GM23338 (cell line): ENCODE results near the gene GRM4. TPM values are rescaled to one million over a fixed set of nuclear protein-coding genes. Genes with fewer than 3 reads are reported as not detected.
A peak's percentile ranks its signal among the peaks of the same experiment; 100 is the strongest.

Source experiments
- ATAC-seq: fragments of 200-7000 bp; cut with Tn5 transposase; 3 replicates; pipeline ENCODE4 v1.9.1; 2020
- DNase-seq: peaks from one replicate; pipeline ENCODE4 v3.0.0-alpha.2; 2015; ENCODE audit warnings: low spot score
- H2AFZ ChIP-seq: fragments of 200-600 bp; sonication (generic); 2 replicates; pipeline ENCODE4 v1.8.0; 2016; ENCODE audit warnings: antibody characterized with exemption, mild to moderate bottlenecking, moderate library complexity
- H3F3A ChIP-seq: fragments of 200-600 bp; sonication (generic); replicated peaks from 2 replicates; pipeline ENCODE4 v1.8.0; 2017; ENCODE audit warnings: antibody characterized with exemption, mixed run types, low read depth
- H3K27ac ChIP-seq: fragments of 200-600 bp; sonication (generic); 2 replicates; pipeline ENCODE4 v1.6.1; 2016; ENCODE audit warnings: low read depth
- H3K27me3 ChIP-seq: fragments of 200-600 bp; sonication (generic); 2 replicates; pipeline ENCODE4 v1.8.0; 2016; ENCODE audit warnings: mild to moderate bottlenecking, mixed run types, moderate library complexity; ENCODE audit not compliant: insufficient read depth
- H3K36me3 ChIP-seq: fragments of 200-600 bp; sonication (generic); 2 replicates; pipeline ENCODE4 v1.8.0; 2016; ENCODE audit warnings: mild to moderate bottlenecking; ENCODE audit not compliant: insufficient read depth
- H3K4me1 ChIP-seq: fragments of 200-600 bp; sonication (generic); 2 replicates; pipeline ENCODE4 v1.8.0; 2016; ENCODE audit warnings: mild to moderate bottlenecking, moderate library complexity; ENCODE audit not compliant: insufficient read depth
- H3K4me2 ChIP-seq: fragments of 200-600 bp; sonication (generic); 2 replicates; pipeline ENCODE4 v1.7.1; 2017; ENCODE audit warnings: mixed run types
- H3K4me3 ChIP-seq: fragments of 200-600 bp; sonication (generic); 2 replicates; pipeline ENCODE4 v1.6.1; 2016; ENCODE audit warnings: mixed run types
- H3K79me2 ChIP-seq: fragments of 200-600 bp; sonication (generic); replicated peaks from 2 replicates; pipeline ENCODE4 v1.8.0; 2017; ENCODE audit warnings: mild to moderate bottlenecking; ENCODE audit not compliant: insufficient read depth
- H3K9me2 ChIP-seq: fragments of 200-600 bp; sonication (generic); 2 replicates; pipeline ENCODE4 v1.8.0; 2017; ENCODE audit not compliant: insufficient read depth
- H4K20me1 ChIP-seq: fragments of 200-600 bp; sonication (generic); replicated peaks from 2 replicates; pipeline ENCODE4 v1.8.0; 2017; ENCODE audit warnings: mild to moderate bottlenecking; ENCODE audit not compliant: insufficient read depth
- H3K27ac Mint-ChIP-seq: 2 replicates; pipeline ENCODE4 v1.8.0; 2020; ENCODE audit warnings: inconsistent platforms, mild to moderate bottlenecking, moderate library complexity, mixed read lengths
- H3K27me3 Mint-ChIP-seq: 3 replicates; pipeline ENCODE4 v1.8.0; 2022; ENCODE audit warnings: low read depth, mild to moderate bottlenecking, moderate library complexity, mixed read lengths, inconsistent platforms; ENCODE audit not compliant: insufficient read depth, poor library complexity
- H3K36me3 Mint-ChIP-seq: 3 replicates; pipeline ENCODE4 v1.8.0; 2021; ENCODE audit warnings: low read depth, mild to moderate bottlenecking, inconsistent platforms, moderate library complexity, mixed read lengths
- H3K4me1 Mint-ChIP-seq: 3 replicates; pipeline ENCODE4 v1.8.0; 2020; ENCODE audit warnings: mild to moderate bottlenecking, inconsistent platforms, mixed read lengths
- H3K4me3 Mint-ChIP-seq: 3 replicates; pipeline ENCODE4 v1.8.0; 2021; ENCODE audit warnings: moderate library complexity, mild to moderate bottlenecking, inconsistent platforms, mixed read lengths
- H3K9me3 Mint-ChIP-seq: 3 replicates; pipeline ENCODE4 v1.8.0; 2020; ENCODE audit warnings: moderate library complexity, mild to moderate bottlenecking, inconsistent platforms, mixed read lengths
- ETS1 ChIP-seq: IDR thresholded peaks from 2 replicates; pipeline ENCODE4 v1.6.1; 2016; ENCODE audit warnings: antibody characterized with exemption
- EZH2 ChIP-seq: fragments of 200-600 bp; sonication (generic); IDR thresholded peaks from one replicate; pipeline ENCODE4 v1.8.0; 2017; ENCODE audit warnings: antibody characterized with exemption, mild to moderate bottlenecking, low read depth; ENCODE audit not compliant: unreplicated experiment
- EZH2phosphoT487 ChIP-seq: fragments of 200-600 bp; sonication (generic); IDR thresholded peaks from one replicate; pipeline ENCODE4 v1.8.1; 2018; ENCODE audit warnings: antibody characterized with exemption; ENCODE audit not compliant: unreplicated experiment
- REST ChIP-seq: IDR thresholded peaks from one replicate; pipeline ENCODE4 v1.6.1; 2018; ENCODE audit warnings: antibody characterized with exemption; ENCODE audit not compliant: unreplicated experiment
- STAT1 ChIP-seq: IDR thresholded peaks from one replicate; pipeline ENCODE4 v1.6.1; 2016; ENCODE audit warnings: antibody characterized with exemption; ENCODE audit not compliant: unreplicated experiment
- ZNF114 ChIP-seq: fragments of 250-450 bp; sonication (Bioruptor Pico); IDR thresholded peaks from 2 replicates; pipeline ENCODE4 v1.5.0; 2020; ENCODE audit warnings: mild to moderate bottlenecking, moderate library complexity
- ZNF331 ChIP-seq: fragments of 250-450 bp; sonication (Bioruptor Pico); IDR thresholded peaks from 2 replicates; pipeline ENCODE4 v1.5.0; 2020; ENCODE audit warnings: low read depth, mild to moderate bottlenecking, moderate library complexity
- ZNF462 ChIP-seq: fragments of 250-450 bp; sonication (Bioruptor Pico); IDR thresholded peaks from 2 replicates; pipeline ENCODE4 v1.5.0; 2020; ENCODE audit warnings: mild to moderate bottlenecking, moderate library complexity
- polyA plus RNA-seq: library from polyadenylated mRNA; unstranded; fragments of >200 nt; fragmentation: Nextera tagmentation; extraction: Ambion mirVana; gene quantifications from 2 replicates; pipeline ENCODE4 v1.2.1, GENCODE V29; 2016
- total RNA-seq: library from RNA; depleted of rRNA; stranded (reverse); fragments of >200 nt; shearing (Covaris generic); gene quantifications from 2 replicates; pipeline ENCODE4 v1.2.3, GENCODE V29; 2014

GRM4 gene
- total and polyA plus RNA-seq, 2 experiments from 2014 or later: 7.0 to 30.6 TPM

- H3K27me3 Mint-ChIP-seq: peaks cover 34% of the 10 kb centered on the region
- Histone ChIP-seq H3K27ac (no peak overlapping the region), H3K4me3 (no peak overlapping the region), H3F3A (no peaks in the 10 kb centered on the region), H3K4me2 (no peak overlapping the region), H3K36me3 (no peaks in the 10 kb centered on the region), H3K4me1 (0 out of 2 replicates have a peak, but pooled peaks cover 5% of the 10 kb centered on the region), H3K9me2 (no peaks in the 10 kb centered on the region), H3K79me2 (no peaks in the 10 kb centered on the region), H4K20me1 (no peaks in the 10 kb centered on the region), H2AFZ (no peak overlapping the region), H3K27me3 (peaks cover 5% of the 10 kb centered on the region; the same call in 1 of the 2 replicates)
- ATAC-seq (no peak), DNase-seq (no peak)
- peaks cover 2% of the 10 kb centered on the region; the same call in 1 of the 3 replicates for H3K9me3 Mint-ChIP-seq
- no peak for TF ChIP-seq EZH2phosphoT487
- TF ChIP-seq REST: no peak
- no peak for TF ChIP-seq ZNF114 (CRISPR knock-in tag)
- TF ChIP-seq ZNF331 (CRISPR knock-in tag): no peak
- TF ChIP-seq STAT1: no peak
- TF ChIP-seq EZH2: no peak
- H3K4me1 Mint-ChIP-seq: peaks cover 8% of the 10 kb centered on the region
- no peak overlapping the region for H3K4me3 Mint-ChIP-seq
- H3K36me3 Mint-ChIP-seq: no peaks in the 10 kb centered on the region
- H3K27ac Mint-ChIP-seq: no peak overlapping the region
Measured at GRCh38 chr6:33994472-33995308, 151.2 kb downstream of the GRM4 start.

- no peaks in the 10 kb centered on the region for H3K79me2 ChIP-seq
- 0 out of 2 replicates have a peak, but pooled peaks cover 5% of the 10 kb centered on the region for H3K4me1 ChIP-seq
- Mint-ChIP-seq H3K27me3 (peaks cover 39% of the 10 kb centered on the region), H3K27ac (no peak overlapping the region), H3K36me3 (no peaks in the 10 kb centered on the region), H3K9me3 (peaks cover 2% of the 10 kb centered on the region; the same call in 1 of the 3 replicates), H3K4me1 (peaks cover 8% of the 10 kb centered on the region), H3K4me3 (no peak overlapping the region)
- no peaks in the 10 kb centered on the region for H3K27me3 ChIP-seq
- no peaks in the 10 kb centered on the region for H3K9me2 ChIP-seq
- peak; percentile 70 for ATAC-seq
- H3K4me2 ChIP-seq: no peak overlapping the region
- H3K4me3 ChIP-seq: no peak overlapping the region
- DNase-seq: no peak
- H3K27ac ChIP-seq: no peak overlapping the region
- H4K20me1 ChIP-seq: no peaks in the 10 kb centered on the region
- H2AFZ ChIP-seq: no peak overlapping the region
- no peaks in the 10 kb centered on the region for H3K36me3 ChIP-seq
- no peaks in the 10 kb centered on the region for H3F3A ChIP-seq
- TF ChIP-seq ZNF331 (CRISPR knock-in tag): no peak
- TF ChIP-seq ZNF462 (CRISPR knock-in tag): no peak
- no peak for TF ChIP-seq ETS1
Measured at GRCh38 chr6:33993653-33994471, 152.0 kb downstream of the GRM4 start.
